ENCODE results near the gene NPC1. TPM values are rescaled to one million over a fixed set of nuclear protein-coding genes. Genes with fewer than 3 reads are reported as not detected.

NPC1 gene
- total and polyA plus RNA-seq, 12 donors, result 8.9 to 34.4 (median 13.3) TPM

DNA sequence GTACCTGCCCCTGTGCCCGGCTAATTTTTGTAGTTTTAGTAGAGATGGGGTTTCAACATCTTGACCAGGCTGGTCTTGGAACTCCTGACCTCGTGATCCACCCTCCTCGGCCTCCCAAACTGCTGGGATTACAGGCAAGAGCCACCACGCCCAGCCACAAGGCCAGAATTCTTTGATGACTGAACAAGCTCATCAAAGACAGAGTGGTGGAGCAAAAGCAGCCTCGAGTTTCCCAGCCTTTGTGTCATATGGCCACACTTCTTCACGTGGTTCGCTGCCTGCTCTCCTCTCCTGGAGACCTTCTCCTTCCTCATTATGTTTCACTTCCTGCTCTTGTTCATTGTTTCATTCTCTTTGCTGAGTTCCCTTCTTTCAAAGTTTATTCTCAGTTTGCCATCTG lies 9.9 kb upstream of the NPC1 start:
- peaks cover 0 to 20% (median 0%) of the 10 kb centered on the region in 9 donors for H3K4me1 ChIP-seq
- no peaks in the 10 kb centered on the region for H3K36me3 ChIP-seq
- ATAC-seq (no peak), DNase-seq (no peak)
- H3K9me3 ChIP-seq, result no peaks in the 10 kb centered on the region
- peaks cover 0 to 8% (median 0%) of the 10 kb centered on the region in 7 donors for H3K27me3 ChIP-seq
- no peak for TF ChIP-seq CTCF (IDR thresholded peaks at IDR 0.05)
- intact Hi-C loops (cut with DNase I), result no loop called here
- no peak overlapping the region for H3K4me3 ChIP-seq
- 77 to 87% methylated on average over 7 of the region's 7 CpGs for WGBS, 2 donors
- no peak overlapping the region for H3K27ac ChIP-seq

- no peak overlapping the region for H3K4me3 ChIP-seq
- intact Hi-C loops (cut with DNase I), result no loop called here
- no peaks in the 10 kb centered on the region for H3K36me3 ChIP-seq
- WGBS, 2 donors, result 97 to 99% methylated on average over 7 of the region's 7 CpGs
- no peaks in the 10 kb centered on the region for H3K9me3 ChIP-seq
- DNase-seq, result no peak
- no peak for TF ChIP-seq CTCF (IDR thresholded peaks at IDR 0.05)
- ATAC-seq, result no peak
- peaks cover 0 to 8% (median 0%) of the 10 kb centered on the region in 7 donors for H3K27me3 ChIP-seq
- H3K4me1 ChIP-seq, result peaks cover 0 to 20% (median 0%) of the 10 kb centered on the region in 9 donors
- H3K27ac ChIP-seq, result no peak overlapping the region
Measured at GRCh38 chr18:23595591-23595990, 9.3 kb upstream of the NPC1 start.

- no peak for TF ChIP-seq CTCF (IDR thresholded peaks at IDR 0.05)
- ATAC-seq (no peak), DNase-seq (no peak)
- peaks cover 0 to 20% (median 0%) of the 10 kb centered on the region in 9 donors for H3K4me1 ChIP-seq
- intact Hi-C loops (cut with DNase I), result loop anchor here in 1 of 10 donors (5.0 kb wide), 1 partner anchor 429 kb away; no protein-coding TSS in a partner anchor
- H3K4me3 ChIP-seq, result no peak overlapping the region
- H3K9me3 ChIP-seq, result no peaks in the 10 kb centered on the region
- H3K27ac ChIP-seq, result peak overlapping the region in 1 of 10 donors; percentile 61
- no peaks in the 10 kb centered on the region for H3K36me3 ChIP-seq
- H3K27me3 ChIP-seq, result peaks cover 0 to 12% (median 0%) of the 10 kb centered on the region in 7 donors
- 93 to 95% methylated on average over 2 of the region's 2 CpGs for WGBS, 2 donors
Measured at GRCh38 chr18:23593720-23594119, 7.4 kb upstream of the NPC1 start.

GRCh38 chr18:23592911-23593310 lies 6.6 kb upstream of the NPC1 start:
- no peak overlapping the region for H3K4me3 ChIP-seq
- no peaks in the 10 kb centered on the region for H3K9me3 ChIP-seq
- DNase-seq, result no peak
- H3K36me3 ChIP-seq, result no peaks in the 10 kb centered on the region
- H3K4me1 ChIP-seq, result peaks cover 0 to 20% (median 0%) of the 10 kb centered on the region in 9 donors
- no peak for ATAC-seq
- 97 to 100% methylated on average over 2 of the region's 2 CpGs for WGBS, 2 donors
- intact Hi-C loops (cut with DNase I), result loop anchor here in 1 of 10 donors (5.0 kb wide), 1 partner anchor 429 kb away; no protein-coding TSS in a partner anchor
- peaks cover 0 to 12% (median 0%) of the 10 kb centered on the region in 7 donors for H3K27me3 ChIP-seq
- TF ChIP-seq CTCF (IDR thresholded peaks at IDR 0.05), result no peak
- peak overlapping the region in 1 of 10 donors; percentile 61 for H3K27ac ChIP-seq
